ENCODE results near the gene AQP10. TPM values are rescaled to one million over a fixed set of nuclear protein-coding genes. Genes with fewer than 3 reads are reported as not detected.
"Not testable (repeated sequence)": the region's sequence is repeated elsewhere in the genome, so short reads cannot be mapped to it uniquely, and the experiment has no call there.

The AQP10 gene
- total RNA-seq, 1 experiment from 2014 or later = not detected

DNA sequence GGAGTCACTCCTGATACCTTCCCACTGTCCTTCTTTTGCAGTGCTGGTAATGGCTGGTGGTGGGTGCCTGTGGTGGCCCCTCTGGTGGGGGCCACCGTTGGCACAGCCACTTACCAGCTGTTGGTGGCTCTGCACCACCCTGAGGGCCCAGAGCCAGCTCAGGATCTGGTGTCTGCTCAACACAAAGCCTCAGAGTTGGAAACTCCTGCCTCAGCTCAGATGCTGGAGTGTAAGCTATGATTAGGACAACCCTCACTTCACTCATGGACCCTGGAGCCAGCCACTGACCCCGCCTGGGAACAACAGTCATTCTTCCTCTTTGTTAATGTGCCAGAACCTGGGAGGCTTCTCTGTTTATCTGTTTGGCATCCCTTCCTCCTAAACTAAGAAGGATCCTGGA lies 3.3 kb downstream of the AQP10 start:
- DNase-seq (ENCODE audit: low read depth) = no peak

DNA sequence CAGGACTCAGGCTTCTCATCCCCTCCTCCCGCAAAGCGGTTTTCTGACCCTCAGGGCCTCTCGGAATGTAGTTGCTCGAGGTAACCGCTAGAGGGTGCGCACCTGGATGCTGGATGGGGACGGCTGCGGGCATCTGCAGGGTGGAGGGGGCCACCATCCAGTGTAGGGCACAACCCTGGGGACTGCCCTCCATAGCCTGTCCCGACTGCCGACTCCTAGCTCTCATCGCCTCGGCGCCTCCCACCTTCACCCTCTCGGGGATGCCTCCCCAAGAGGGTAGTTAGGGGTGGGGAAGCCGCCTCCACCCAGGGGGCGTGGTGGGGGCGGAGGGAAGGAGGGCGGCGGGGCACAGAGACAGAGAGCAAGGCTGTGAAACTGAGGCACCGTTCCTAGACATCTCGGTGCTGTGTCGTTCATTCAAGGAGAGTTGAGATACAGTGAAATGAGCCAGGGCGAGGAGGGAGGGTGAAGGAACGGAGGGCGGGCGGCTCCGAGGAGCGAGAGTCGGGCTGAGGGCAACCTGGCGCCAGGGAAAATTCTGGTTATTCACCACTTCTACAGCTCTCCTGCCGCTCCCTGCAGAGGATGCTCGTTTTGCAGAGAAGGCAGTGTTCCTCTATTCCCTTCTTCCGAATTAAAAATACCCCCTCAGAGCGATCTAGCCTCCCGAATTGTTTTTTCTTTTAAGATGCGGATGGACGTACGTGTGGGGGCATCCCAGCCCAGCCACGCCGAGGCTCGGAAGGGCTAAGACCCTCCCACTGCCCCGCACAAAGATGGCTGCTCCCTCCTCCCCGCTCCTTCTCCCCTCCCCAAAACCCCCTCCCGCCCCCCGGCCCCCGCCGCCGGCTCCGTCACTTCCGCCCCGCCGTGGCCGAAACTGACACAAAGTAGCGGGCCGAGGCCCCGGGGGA lies 4.0 kb downstream of the AQP10 start, which contains the start of gene ATP8B2:
ATP8B2 (plus strand) TSS at position 857 of the 914 bp plus-strand sequence. CDS start 2,617 bp downstream, outside the sequence.
- peak; percentile 84 for DNase-seq (ENCODE audit: low read depth)

DNA sequence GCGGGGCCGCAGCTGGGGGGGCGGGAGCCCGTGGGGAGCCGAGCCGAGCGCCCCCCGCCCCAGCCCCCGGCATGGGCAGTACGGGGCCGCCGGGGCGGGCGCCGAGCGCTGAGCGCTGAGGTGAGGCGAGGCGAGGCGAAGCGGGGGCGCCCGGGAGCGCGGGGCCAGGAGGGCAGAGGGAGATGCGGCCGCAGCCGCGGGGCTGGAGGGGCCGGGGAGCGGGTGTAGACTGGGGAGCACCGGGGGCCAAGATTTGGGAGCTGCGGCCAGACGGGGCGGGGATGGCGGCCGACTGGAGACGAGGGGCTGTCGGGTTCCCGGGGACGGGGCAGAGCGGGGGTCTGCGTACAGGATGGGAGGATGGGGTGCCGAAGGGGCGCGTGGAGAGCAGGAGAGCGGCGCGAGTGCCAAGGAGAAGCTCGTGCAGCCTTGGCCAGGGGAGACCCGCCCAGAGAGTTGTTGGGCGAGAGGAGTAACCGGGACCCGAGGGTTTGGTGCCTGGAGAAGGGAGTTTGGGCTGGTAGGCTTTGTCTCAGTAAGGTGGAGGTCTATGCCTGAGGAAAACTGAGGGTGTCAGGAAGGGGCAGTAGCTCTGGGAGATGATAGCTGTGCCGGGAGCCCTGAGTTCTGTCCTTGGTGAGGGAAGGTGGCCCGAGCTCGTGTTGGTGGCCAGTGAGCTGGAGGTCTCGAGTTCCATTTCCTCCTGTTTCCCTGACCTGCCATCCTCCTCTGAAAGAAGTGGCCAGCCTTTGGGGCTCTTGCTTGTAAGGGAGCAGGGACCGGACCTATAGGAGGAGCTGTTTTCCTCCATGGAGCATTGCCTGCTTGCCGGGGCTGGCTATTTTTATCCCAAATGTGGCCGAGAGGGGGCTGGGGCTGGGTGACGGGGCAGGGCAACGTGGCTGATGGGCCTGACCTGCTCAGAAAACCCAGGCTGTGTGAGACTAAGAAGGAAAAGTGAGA lies 5.0 kb downstream of the AQP10 start:
- DNase-seq (ENCODE audit: low read depth) = peak; percentile 83

DNA sequence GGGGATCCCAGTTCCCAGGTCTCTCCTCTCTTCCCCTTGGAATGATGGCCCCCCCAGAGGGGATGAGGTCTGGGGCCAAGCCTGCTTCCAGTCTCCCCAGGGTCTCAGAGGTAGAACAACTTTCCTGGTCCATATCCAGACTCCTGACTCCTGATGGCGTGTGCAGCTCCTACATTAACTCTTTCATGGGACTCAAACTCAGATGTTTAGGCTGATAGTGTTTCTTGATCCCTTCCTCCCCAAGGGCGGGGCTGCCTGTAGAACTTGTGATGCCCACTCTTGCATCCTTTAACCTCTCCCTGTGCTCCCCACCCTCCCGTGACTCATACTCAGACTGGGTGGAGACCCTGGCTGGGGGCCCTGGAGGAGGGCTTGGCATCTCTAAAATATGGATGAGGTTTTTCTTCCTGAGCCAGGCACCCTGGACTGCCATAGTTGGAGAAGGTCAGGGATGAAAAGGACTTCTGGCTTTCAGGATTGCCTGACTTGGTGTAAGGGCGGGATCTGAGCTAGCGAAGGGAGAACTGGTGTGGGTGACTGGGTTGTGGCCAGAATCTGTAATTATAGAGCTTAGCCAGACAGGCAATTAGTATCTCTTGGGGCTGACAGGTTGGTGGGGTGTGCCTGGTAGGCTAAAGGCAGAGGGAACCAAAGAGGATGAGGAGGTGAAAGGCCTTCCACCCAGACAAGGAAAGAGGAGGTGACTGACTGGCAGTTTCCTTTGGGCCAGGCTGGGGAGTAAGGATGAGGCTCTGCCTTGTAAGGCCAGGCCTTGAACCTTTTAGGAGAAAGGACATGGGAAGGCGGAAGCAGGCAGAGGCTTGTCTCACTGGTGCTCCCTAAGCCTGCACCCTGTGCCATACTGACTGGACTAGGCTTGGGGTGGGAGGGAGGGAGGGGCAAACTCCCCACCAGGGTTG lies 5.9 kb downstream of the AQP10 start:
- DNase-seq (ENCODE audit: low read depth) = peak; percentile 83

- no peak for DNase-seq (ENCODE audit: low read depth)
Observed at GRCh38 chr1:154327466-154328317, 6.8 kb downstream of the AQP10 start.

DNA sequence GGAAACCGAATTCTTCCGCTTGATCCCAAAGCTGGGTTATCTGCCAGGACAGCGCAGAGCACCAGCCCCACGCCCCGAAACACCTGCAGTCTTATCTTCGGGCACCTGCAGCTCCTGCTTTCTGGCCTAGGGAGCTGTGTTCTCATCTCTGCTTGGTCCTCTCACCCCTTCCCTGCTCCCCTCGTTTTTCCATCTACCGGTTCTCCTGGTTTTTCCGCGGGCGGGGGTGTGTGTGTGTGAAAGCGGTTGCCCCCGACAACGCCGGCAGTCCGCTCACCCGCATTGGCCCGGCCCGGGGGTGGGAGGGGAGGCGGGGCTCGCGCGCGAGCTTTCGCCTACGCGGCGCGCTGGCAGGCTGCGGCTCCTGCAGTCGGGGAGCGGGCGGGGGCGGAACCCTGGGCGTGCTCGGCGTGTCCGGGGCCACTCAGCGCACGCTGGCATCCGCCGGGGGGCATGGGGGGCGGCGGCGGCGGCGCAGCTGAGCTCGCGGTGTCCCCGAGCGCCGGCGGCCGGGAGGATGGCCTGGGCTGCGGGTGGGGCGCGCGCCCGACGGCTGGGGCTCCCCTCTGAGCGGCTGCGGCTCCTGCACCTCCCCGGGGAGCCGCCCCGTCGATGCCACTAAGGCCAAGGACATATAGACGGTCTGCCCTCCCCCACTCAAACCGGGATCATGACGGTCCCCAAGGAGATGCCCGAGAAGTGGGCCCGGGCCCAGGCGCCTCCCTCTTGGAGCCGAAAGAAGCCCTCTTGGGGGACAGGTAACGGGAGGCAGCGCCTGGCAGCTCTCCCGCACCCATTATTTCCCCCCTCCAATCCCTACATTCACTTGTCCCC lies 7.6 kb downstream of the AQP10 start:
- peak; percentile 80 for DNase-seq (ENCODE audit: low read depth)

- DNase-seq (ENCODE audit: low read depth) = peak; percentile 59
Observed at GRCh38 chr1:154329152-154329521, 8.2 kb downstream of the AQP10 start.

DNA sequence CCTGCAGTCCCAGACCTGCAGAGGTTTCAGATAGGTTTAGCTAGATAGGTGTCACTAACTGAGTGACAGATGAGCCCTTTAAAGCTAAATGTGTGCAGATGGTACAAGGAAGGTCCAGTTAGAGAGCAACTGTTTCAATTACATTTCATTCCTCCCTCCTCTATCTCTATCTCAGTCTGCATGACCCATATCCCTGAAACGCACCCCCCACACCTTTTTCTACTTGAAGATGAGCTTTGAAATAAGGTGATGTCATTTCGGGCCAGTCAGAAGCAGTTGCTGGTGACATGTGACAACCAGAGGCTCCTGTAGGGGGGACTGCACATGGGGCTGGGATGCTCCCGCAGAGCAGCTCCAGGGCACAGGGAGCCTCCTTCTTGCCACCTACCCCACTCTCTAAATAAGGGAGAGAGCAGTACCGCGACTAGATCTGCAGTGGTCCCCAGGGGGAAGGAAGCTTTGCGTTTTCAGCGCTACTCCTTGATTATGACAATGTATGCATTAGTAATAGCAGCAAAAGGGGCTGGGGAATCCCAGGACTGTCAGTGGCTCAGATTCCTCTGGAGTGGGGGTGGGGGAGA lies 8.7 kb downstream of the AQP10 start:
- no peak for DNase-seq (ENCODE audit: low read depth)

DNA sequence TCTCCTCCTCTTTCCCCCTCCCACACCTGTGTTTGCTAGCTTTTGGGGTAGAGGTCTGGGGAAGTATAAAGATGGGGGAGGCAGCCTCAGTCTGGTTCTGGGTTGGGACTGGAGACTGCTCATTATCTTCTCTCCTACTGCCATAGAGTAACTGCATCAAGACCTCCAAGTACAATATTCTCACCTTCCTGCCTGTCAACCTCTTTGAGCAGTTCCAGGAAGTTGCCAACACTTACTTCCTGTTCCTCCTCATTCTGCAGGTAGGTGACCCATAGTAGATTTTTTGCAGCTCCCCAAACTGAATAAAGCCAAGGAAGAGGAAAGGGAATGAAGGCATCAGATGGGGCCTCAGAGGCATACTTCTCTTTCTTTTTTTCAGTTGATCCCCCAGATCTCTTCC lies 9.8 kb downstream of the AQP10 start:
- DNase-seq (ENCODE audit: low read depth) = no peak

DNA sequence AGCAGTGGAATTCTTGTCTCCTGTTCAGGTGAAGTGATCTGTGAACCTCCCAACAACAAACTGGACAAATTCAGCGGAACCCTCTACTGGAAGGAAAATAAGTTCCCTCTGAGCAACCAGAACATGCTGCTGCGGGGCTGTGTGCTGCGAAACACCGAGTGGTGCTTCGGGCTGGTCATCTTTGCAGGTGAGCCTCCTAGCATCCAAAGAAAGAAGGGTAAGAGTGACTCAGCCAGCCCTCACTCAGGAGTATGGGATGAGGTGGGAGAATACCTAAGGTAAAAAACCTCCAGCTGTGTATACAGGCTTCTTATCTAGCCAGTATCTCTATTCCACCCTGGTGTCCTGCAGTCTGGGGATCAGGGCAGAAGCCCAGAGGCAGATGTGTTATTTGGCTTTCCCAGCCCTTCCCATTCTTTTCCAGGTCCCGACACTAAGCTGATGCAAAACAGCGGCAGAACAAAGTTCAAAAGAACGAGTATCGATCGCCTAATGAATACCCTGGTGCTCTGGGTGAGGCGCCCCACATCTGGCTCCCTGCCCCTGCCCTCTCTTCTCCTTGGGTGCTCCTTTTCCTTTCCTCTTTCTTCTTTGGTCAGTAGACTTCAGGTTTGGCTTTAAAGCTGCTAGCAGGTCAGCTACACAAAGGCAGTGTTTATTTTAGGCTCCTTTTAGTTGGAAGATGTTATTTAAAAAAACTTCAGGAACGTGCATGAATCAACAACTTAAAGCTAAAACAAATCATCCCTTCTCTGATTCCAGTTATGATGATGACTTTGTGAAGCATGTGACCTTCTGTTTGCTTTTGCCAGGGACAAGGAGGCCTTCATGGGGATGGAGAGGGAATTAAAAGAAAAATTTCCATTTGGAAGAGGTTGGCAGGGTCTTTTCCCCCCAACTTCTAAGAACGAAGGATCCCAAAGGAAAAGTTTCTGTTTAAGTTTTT lies 13.5 kb downstream of the AQP10 start:
- no peak for DNase-seq (ENCODE audit: low read depth)

DNA sequence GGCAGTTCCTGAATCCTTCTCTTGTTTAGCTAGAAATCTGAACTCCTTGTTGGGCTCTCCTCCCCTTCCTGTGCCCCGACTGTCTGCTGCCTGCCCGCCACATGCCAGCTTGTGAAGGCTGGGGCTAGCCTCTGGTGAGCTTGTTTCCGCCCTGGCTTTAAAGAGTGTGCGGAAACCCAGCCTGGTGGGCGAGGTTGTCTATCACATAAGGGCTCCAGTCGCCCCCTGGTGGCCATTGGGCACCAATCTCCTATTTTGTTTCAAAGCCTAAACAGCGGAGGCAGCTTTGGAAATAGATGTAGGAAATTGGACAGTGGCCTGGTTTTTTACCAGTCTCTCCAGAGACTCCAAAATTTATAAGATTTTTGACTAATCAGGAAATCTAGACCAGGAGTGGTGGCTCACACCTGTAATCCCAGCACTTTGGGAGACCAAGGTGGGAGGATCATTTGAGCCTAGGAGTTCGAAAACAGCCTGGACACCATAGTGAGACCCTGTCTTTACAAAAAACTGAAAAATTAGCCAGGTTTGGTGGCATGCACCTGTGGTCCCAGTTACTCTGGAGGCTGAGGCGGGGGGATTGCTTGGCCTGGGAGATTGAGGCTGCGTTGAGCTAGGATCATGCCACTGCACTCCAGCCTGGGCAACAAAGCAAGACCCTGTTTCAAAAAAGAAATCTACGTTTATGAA lies 14.3 kb downstream of the AQP10 start:
- peak; percentile 84 for DNase-seq (ENCODE audit: low read depth)

DNA sequence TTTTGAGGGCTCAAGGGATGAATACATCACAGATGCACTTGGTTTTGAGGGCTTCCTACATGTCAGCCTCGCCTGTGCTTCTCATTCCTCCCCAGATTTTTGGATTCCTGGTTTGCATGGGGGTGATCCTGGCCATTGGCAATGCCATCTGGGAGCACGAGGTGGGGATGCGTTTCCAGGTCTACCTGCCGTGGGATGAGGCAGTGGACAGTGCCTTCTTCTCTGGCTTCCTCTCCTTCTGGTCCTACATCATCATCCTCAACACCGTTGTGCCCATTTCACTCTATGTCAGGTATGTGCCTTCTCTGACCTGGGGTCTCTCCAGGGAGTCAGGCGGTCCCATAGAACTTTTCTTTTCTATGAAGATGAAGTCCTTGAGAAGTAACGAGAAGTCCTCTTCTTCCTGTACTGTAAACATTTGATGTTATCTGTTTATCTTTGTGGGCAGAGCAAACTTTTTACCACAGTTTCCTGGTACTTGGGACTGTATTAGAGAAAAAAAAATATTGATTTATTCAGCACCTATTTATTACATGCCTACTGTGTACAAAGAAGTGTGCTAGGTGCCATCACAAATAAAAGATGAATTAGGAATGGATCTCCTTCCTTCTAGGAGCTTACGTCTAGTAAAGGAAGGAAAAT lies 16.5 kb downstream of the AQP10 start:
- DNase-seq (ENCODE audit: low read depth) = no peak

GRCh38 chr1:154338875-154339274 lies 18.0 kb downstream of the AQP10 start:
- no peak for DNase-seq (ENCODE audit: low read depth)

- DNase-seq (ENCODE audit: low read depth) = not testable (repeated sequence)
Observed at GRCh38 chr1:154341366-154341765, 20.5 kb downstream of the AQP10 start.

DNA sequence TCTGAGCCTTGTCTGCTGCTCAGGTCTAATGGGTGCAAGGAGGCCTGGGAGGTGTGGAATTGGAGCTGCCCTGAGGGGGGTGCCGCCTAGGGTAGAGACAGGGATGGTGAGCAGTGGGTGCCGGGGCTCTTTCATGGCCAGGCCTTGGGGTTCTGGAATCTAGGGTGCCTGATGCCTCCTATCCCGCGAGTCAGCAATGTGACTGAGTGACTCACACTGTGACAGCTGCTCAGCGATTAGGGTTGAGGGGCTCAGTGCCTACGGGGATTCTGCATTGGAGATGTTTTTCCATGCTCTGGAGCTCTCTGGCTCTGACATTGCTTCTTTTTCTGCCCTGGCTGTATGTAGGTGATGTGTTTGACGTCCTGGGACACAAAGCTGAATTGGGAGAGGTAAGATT lies 21.2 kb downstream of the AQP10 start:
- no peak for DNase-seq (ENCODE audit: low read depth)

DNA sequence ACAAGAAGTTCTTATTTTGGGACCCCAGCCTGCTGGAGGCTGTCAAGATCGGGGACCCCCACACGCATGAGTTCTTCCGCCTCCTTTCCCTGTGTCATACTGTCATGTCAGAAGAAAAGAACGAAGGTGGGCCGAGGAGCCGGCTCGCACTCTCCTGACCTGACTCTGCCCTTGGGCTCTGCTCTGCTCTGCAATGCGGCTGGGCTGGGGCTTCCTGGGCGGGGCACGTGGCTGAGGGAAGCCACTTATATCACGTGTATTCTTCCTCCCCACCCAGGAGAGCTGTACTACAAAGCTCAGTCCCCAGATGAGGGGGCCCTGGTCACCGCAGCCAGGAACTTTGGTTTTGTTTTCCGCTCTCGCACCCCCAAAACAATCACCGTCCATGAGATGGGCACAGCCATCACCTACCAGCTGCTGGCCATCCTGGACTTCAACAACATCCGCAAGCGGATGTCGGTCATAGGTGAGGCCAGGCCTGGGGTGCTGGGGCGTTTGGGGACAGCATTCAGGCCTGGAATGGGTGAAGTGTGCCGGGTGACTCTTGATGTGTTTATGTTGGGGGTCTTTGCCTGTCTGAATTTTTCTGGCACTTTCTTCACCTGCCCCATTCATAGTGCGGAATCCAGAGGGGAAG lies 22.1 kb downstream of the AQP10 start:
- no peak for DNase-seq (ENCODE audit: low read depth)

Data from Daoy (cell line).